ENCODE results near the gene CCDC134.

The CCDC134 gene

DNA sequence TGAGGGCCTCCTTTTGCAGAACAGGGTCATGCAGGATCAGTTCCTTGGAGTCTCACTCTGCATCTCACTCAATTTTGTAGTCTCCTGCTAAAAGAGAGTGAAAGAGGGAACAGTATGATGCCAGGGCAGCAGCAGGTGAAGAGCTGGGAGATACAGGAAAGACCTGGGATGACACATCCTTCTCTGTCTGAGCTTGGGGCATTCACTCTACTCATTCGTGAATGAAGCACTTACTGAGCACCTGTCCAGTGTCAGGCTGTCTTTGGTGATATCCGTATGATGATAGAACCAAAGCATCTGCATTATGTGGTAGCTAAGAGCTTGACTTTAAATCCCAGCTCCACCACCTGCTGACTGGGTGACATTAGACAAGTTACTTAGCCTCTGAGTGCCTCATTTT is 46.8 kb downstream of the CCDC134 start:
- no peak overlapping the region for H3K4me3 ChIP-seq (ENCODE audit: low read depth, low read length)
- no peak for DNase-seq (ENCODE audit: low read depth)
- TF ChIP-seq, protein P1, sequence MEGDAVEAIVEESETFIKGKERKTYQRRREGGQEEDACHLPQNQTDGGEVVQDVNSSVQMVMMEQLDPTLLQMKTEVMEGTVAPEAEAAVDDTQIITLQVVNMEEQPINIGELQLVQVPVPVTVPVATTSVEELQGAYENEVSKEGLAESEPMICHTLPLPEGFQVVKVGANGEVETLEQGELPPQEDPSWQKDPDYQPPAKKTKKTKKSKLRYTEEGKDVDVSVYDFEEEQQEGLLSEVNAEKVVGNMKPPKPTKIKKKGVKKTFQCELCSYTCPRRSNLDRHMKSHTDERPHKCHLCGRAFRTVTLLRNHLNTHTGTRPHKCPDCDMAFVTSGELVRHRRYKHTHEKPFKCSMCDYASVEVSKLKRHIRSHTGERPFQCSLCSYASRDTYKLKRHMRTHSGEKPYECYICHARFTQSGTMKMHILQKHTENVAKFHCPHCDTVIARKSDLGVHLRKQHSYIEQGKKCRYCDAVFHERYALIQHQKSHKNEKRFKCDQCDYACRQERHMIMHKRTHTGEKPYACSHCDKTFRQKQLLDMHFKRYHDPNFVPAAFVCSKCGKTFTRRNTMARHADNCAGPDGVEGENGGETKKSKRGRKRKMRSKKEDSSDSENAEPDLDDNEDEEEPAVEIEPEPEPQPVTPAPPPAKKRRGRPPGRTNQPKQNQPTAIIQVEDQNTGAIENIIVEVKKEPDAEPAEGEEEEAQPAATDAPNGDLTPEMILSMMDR (IDR thresholded peaks at IDR 0.05; ENCODE audit: low read depth, low read length, missing control alignments): no peak

DNA sequence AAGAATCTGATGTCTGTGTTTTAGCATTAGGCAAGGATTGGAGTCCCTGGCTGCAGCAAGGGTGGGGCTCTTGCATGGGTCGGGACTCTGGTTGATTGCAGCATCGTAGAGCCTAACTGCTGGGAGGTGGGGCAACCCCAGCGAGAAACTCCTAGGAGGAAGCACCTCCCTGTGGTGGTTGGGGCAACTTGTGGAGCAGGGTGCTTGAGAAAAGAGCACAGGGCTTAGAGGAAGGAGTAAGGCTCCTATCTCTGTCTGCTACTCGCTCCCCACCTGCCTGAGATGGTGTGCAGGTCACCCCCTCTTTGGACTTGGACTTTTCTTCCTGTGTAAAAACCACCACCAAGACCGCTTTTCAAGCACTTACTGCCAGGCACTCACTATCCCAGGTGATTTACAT is 48.0 kb downstream of the CCDC134 start:
- H3K4me3 ChIP-seq (ENCODE audit: low read depth, low read length): no peak overlapping the region
- TF ChIP-seq, protein P1 (IDR thresholded peaks at IDR 0.05; ENCODE audit: low read depth, low read length, missing control alignments): no peak
- DNase-seq (ENCODE audit: low read depth): no peak

DNA sequence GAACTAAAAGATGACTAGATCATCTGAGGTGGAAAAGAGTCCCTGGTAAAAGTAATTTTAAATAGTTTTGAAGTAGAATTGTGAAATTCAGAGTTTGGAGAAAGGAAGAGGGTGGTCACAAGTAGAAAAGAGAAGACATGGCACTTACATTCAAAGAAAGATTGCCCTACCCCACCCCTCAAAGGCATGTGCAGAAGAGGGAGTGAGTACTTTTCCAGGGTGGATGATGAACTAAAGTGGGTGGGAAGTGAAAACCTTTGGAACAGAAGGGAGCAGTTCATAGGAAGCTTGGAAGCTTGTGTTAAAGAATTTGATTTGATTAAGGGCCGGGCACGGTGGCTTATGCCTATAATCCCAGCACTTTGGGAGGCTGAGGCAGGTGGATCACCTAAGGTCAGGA is 56.0 kb downstream of the CCDC134 start:
- H3K4me3 ChIP-seq (ENCODE audit: low read depth, low read length): no peak overlapping the region
- no peak for DNase-seq (ENCODE audit: low read depth)
- TF ChIP-seq, protein P1 (IDR thresholded peaks at IDR 0.05; ENCODE audit: low read depth, low read length, missing control alignments): no peak

DNA sequence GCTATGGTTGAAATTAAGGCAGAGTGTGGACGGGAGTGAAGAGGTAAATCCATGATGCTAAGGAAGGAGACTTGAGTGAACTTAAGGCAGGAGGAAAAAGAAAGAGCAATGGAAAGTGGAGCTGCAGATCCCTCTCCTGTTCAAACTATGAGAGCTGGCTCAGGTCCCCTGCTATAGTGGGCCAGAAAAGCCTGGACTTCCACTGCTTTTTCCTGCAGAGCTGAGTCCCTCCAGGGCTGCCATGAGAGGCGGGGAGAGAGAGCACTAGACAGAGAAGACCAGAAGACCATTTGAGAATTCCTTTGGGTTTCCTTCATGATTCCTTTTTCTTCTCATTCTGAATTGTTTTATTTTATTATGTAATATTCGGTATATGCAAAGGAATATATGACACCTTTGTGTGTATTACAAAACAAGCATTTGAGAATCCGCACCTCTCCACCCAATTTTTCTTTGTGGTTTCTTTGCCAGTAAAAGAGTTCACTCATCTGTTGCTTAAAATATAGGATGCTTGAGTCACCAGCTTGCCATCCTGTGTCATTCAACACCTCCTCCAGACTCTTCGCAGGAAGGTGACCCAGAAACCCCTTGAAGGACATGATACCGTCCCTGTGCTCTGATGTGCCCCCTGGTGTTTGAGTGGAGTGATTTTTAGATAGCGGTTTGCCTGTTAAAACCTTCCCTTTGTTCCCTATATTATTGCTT is 56.8 kb downstream of the CCDC134 start:
- TF ChIP-seq, protein P1 (IDR thresholded peaks at IDR 0.05; ENCODE audit: low read depth, low read length, missing control alignments): peak; percentile 80
- H3K4me3 ChIP-seq (ENCODE audit: low read depth, low read length): no peak overlapping the region
- DNase-seq (ENCODE audit: low read depth): peak; percentile 63

DNA sequence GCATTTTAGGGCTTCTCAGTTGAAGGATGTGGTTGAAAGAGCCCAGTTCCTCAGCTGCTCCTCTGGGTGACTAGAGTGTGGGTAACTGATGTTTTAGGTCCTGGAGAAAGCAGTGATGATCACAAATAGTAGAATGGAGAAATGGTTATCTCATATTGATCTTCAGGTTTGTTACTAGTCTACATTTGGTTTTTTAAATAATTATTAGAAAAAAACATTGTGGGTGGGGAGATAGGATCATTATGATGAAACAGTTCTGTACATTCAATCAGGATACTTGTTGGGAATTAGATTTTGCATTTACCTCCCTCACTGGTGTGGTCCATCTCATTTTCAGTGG is 57.4 kb downstream of the CCDC134 start:
- H3K4me3 ChIP-seq (ENCODE audit: low read depth, low read length): no peak overlapping the region
- TF ChIP-seq, protein P1 (IDR thresholded peaks at IDR 0.05; ENCODE audit: low read depth, low read length, missing control alignments): no peak
- no peak for DNase-seq (ENCODE audit: low read depth)

DNA sequence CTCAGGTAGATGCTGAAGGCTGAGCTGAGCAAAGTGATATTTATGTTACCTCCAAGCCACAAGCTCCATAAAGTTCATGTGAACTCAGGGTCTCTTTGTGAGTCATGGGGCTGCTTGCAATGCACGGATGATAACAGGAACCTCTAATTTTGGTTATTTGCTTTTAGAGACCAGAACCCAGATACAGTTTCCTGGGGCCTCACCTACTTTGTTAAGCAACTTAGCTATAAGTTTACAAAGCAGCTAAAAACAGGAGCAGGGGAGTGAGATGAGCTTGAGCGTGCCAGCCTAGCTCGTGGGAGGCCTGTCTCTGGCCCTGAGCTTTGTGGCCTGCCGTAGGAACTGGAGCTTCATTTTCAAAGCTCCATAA is 61.7 kb downstream of the CCDC134 start:
- DNase-seq (ENCODE audit: low read depth): peak; percentile 86
- peak overlapping the region; percentile 45 for H3K4me3 ChIP-seq (ENCODE audit: low read depth, low read length)

More for the DNA sequence above, 61.7 kb downstream of the CCDC134 start:
- TF ChIP-seq, protein P1 (IDR thresholded peaks at IDR 0.05; ENCODE audit: low read depth, low read length, missing control alignments): no peak
